Calu3 (cell line): ENCODE measurements around the gene ATP6V0E1. TPM values are rescaled to one million over a fixed set of nuclear protein-coding genes. Genes with fewer than 3 reads are reported as not detected.

Source experiments
- BruUV-seq: library from RNA; stranded (reverse); fragments of 400-500 nt; replicated peaks from 2 replicates; lab custom pipeline; 2021; lab: Mats Ljungman, UMichigan
- CTCF ChIA-PET: fragments of 300-600 bp; sonication (Branson Sonifier 250); formaldehyde crosslinking; loops from one replicate; lab custom pipeline; 2022; ENCODE audit warnings: antibody characterized with exemption; lab: Charles Lee
- DNase-seq: peaks from one replicate; pipeline ENCODE4 v3.0.0; 2022
- H3K27ac Mint-ChIP-seq: one replicate; pipeline ENCODE4 v1.8.0; 2022; ENCODE audit warnings: mixed read lengths; ENCODE audit not compliant: unreplicated experiment
- H3K27me3 Mint-ChIP-seq: one replicate; pipeline ENCODE4 v1.8.0; 2022; ENCODE audit warnings: mixed read lengths; ENCODE audit not compliant: unreplicated experiment
- H3K36me3 Mint-ChIP-seq: one replicate; pipeline ENCODE4 v1.8.0; 2022; ENCODE audit warnings: mild to moderate bottlenecking, moderate library complexity, mixed read lengths; ENCODE audit not compliant: insufficient read depth, unreplicated experiment
- H3K4me1 Mint-ChIP-seq: one replicate; pipeline ENCODE4 v1.8.0; 2022; ENCODE audit warnings: mild to moderate bottlenecking, low read depth, mixed read lengths; ENCODE audit not compliant: unreplicated experiment
- H3K4me3 Mint-ChIP-seq: one replicate; pipeline ENCODE4 v1.8.0; 2022; ENCODE audit warnings: mild to moderate bottlenecking, low read depth, moderate library complexity, mixed read lengths; ENCODE audit not compliant: unreplicated experiment
- H3K9me3 Mint-ChIP-seq: one replicate; pipeline ENCODE4 v1.8.0; 2022; ENCODE audit warnings: low read depth, mixed read lengths; ENCODE audit not compliant: unreplicated experiment
- intact Hi-C: fragments of 100-400 bp; cut with micrococcal nuclease; formaldehyde crosslinking; loops from one replicate; pipeline ENCODE4 v1.10.0; 2022; ENCODE audit not compliant: unreplicated experiment
- total RNA-seq: library from RNA; stranded (reverse); gene quantifications from 2 replicates; pipeline ENCODE4 v1.2.3, GENCODE V29; 2022
- TF ChIP-seq, protein P1 (sequence below): fragments of 200-600 bp; IDR thresholded peaks from one replicate; pipeline ENCODE4 v1.8.0; 2022; ENCODE audit warnings: antibody characterized with exemption; ENCODE audit not compliant: unreplicated experiment

Gene ATP6V0E1
- total RNA-seq, 1 experiment from 2014 or later = 261 TPM

DNA sequence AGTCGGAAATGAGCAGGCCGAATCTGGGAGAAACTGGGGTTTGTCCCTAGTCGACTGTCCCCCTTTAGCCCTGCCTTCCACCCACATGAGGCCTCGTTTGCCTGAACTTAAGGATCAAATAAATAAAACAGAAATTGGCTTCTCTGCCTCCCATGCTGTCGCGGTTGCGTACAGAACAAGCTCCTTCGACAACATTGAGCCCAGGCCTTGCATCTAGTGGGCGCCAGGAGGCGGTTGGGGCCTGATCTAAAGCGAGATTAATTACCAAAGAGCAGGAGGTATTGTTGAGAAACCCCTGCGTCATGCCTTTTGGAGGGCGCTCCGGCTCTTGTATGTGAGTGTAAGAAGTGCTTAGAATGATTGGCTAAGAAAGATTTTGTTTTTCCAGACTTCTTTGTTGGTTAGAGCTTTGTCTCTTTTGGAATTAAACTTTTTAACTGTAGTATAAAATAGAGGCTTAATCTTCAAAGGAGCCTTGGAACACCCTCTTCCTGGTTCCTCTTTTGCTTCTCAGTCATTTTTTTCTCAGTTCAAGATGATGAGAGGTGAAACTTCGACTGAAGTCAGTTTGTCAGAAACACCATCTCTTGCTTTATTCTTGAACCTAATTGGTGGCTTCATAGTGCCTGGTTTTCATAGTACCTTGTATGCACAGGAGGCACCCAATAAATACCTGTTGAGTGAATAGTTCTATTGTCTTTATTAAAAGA, 828 bp downstream of the ATP6V0E1 start:
- Mint-ChIP-seq H3K4me3 (peak overlapping the region; percentile 91), H3K9me3 (no peaks in the 10 kb centered on the region), H3K27ac (peak overlapping the region; percentile 83), H3K27me3 (no peaks in the 10 kb centered on the region), H3K36me3 (peaks cover 57% of the 10 kb centered on the region), H3K4me1 (peaks cover 14% of the 10 kb centered on the region)
- BruUV-seq = no TSS peak
- TF ChIP-seq, protein P1, sequence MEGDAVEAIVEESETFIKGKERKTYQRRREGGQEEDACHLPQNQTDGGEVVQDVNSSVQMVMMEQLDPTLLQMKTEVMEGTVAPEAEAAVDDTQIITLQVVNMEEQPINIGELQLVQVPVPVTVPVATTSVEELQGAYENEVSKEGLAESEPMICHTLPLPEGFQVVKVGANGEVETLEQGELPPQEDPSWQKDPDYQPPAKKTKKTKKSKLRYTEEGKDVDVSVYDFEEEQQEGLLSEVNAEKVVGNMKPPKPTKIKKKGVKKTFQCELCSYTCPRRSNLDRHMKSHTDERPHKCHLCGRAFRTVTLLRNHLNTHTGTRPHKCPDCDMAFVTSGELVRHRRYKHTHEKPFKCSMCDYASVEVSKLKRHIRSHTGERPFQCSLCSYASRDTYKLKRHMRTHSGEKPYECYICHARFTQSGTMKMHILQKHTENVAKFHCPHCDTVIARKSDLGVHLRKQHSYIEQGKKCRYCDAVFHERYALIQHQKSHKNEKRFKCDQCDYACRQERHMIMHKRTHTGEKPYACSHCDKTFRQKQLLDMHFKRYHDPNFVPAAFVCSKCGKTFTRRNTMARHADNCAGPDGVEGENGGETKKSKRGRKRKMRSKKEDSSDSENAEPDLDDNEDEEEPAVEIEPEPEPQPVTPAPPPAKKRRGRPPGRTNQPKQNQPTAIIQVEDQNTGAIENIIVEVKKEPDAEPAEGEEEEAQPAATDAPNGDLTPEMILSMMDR = peak; percentile 23
- DNase-seq = peak; percentile 78
- CTCF ChIA-PET = interaction anchor here (0.7 to 3.4 kb wide), 15 partner anchors 26 to 1333 kb away, joined by 3 to 25 read pairs (median 4); partner anchors contain the start of genes BNIP1 and STC2
- intact Hi-C loops = loop anchor here (1.0 kb wide), 2 partner anchors 73 to 160 kb away; partner anchors contain the start of gene BNIP1

DNA sequence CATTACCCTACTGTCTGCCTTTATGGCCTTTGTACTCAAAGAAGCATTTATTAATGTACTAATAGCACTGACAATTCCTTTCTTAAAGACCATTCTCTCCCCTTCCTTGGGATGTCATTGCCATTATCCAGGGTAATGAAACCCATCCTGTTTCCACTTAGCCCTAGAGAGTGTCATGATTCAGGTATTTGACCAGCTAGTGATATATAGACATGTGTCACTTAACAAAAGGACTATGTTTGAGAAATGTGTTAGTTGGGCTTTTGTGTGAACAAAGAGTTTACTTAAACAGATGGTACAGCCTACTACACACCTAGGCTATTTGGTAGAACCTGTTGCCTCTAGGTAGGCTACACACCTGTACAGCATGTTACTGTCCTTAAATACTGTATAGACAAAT, 2.0 kb downstream of the ATP6V0E1 start:
- Mint-ChIP-seq H3K4me3 (peak overlapping the region; percentile 91), H3K4me1 (peaks cover 14% of the 10 kb centered on the region)

DNA sequence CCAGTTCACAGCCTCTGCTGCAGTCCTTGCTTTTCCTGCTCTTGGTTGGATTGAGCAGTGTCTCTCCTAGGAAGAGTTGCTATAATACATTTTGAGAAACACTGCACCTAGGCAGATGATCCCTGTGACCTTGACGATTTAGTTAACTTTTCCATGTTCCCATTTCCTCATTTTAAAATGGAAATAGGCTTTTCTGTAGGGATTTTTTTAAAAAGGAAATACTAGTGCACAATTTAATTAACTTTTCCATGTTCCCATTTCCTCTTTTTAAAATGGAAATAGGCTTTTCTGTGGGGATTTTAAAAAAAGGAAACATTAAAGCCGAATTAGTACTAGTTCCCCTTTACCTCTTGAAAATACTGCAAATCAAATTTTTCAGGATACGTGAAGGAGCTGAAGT, 4.7 kb downstream of the ATP6V0E1 start:
- H3K36me3 Mint-ChIP-seq = peaks cover 68% of the 10 kb centered on the region
- H3K4me1 Mint-ChIP-seq = peaks cover 14% of the 10 kb centered on the region
- no peaks in the 10 kb centered on the region for H3K9me3 Mint-ChIP-seq
- no peak for DNase-seq
- TF ChIP-seq, protein P1 = no peak
- CTCF ChIA-PET = no interaction called here
- no TSS peak for BruUV-seq
- H3K4me3 Mint-ChIP-seq = no peak overlapping the region
- H3K27ac Mint-ChIP-seq = no peak overlapping the region
- intact Hi-C loops = loop anchor here (5.0 kb wide), 1 partner anchor 39 kb away; no protein-coding TSS in a partner anchor
- H3K27me3 Mint-ChIP-seq = no peaks in the 10 kb centered on the region

More for the DNA sequence above, 2.0 kb downstream of the ATP6V0E1 start:
- CTCF ChIA-PET = interaction anchor here (1.5 to 3.4 kb wide), 2 partner anchors 57 to 72 kb away, joined by 4 to 25 read pairs; no protein-coding TSS in a partner anchor
- peak overlapping the region; percentile 78 for H3K27ac Mint-ChIP-seq
- peaks cover 61% of the 10 kb centered on the region for H3K36me3 Mint-ChIP-seq
- H3K9me3 Mint-ChIP-seq = no peaks in the 10 kb centered on the region
- BruUV-seq = no TSS peak
- TF ChIP-seq, protein P1 = no peak
- no peak for DNase-seq
- intact Hi-C loops = loop anchor here (5.0 kb wide), 1 partner anchor 42 kb away; no protein-coding TSS in a partner anchor
- no peaks in the 10 kb centered on the region for H3K27me3 Mint-ChIP-seq

DNA sequence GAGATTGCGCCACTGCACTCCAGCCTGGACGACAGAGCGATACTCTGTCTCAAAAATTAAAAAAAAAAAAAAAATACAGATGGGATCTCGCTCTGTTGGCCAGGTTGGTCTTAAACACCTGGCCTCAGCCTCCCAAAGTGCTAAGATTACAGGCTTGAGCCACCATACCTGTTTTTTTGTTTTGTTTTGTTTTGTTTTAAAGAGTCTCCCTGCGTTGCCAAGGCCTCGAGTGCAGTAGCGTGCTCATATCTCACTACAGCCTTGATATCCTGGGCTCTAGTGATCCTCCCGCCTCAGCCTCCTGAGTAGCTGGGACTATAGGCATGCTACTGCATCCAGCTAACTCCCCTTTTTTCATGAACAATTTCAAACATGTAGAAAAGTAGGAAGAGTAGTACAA, 7.2 kb downstream of the ATP6V0E1 start:
- no peaks in the 10 kb centered on the region for H3K9me3 Mint-ChIP-seq
- peaks cover 15% of the 10 kb centered on the region for H3K4me1 Mint-ChIP-seq
- H3K27ac Mint-ChIP-seq = no peak overlapping the region
- no peaks in the 10 kb centered on the region for H3K27me3 Mint-ChIP-seq
- peaks cover 60% of the 10 kb centered on the region for H3K36me3 Mint-ChIP-seq
- intact Hi-C loops = no loop called here
- no peak for DNase-seq
- CTCF ChIA-PET = interaction anchor here (0.7 kb wide), 1 partner anchor 179 kb away, joined by 5 read pairs; no protein-coding TSS in a partner anchor
- TF ChIP-seq, protein P1 = no peak
- BruUV-seq = no TSS peak
- H3K4me3 Mint-ChIP-seq = no peak overlapping the region
